HepG2 (cell line): ENCODE measurements around the gene ZFP1. TPM values are rescaled to one million over a fixed set of nuclear protein-coding genes. Genes with fewer than 3 reads are reported as not detected.
A peak's percentile ranks its signal among the peaks of the same experiment; 100 is the strongest.

Source experiments
- FOXJ3 ChIP-seq: sonication (generic); formaldehyde crosslinking; IDR thresholded peaks from 2 replicates; pipeline ENCODE4 v1.4.0; 2020; ENCODE audit warnings: missing genetic modification reagents, mild to moderate bottlenecking, borderline replicate concordance
- ISX ChIP-seq: sonication (generic); formaldehyde crosslinking; conservative IDR thresholded peaks from 2 replicates; pipeline ENCODE4 v1.5.0; 2020; ENCODE audit warnings: missing genetic modification reagents
- MIER3 ChIP-seq: IDR thresholded peaks from 2 replicates; pipeline ENCODE4 v1.6.1; 2016; ENCODE audit warnings: missing compliant biosample characterization, borderline replicate concordance
- RELA ChIP-seq: sonication (generic); formaldehyde crosslinking; IDR thresholded peaks from 2 replicates; pipeline ENCODE4 v1.4.0; 2020; ENCODE audit warnings: missing genetic modification reagents
- SOX6 ChIP-seq, 2 experiments: fragments of 450-650 bp in 1 of 2; sonication (generic) in 1 of 2; formaldehyde crosslinking in 1 of 2; IDR thresholded peaks; 2 replicates each; pipeline versions ENCODE4 v1.4.0 to v1.6.1; 2017 to 2020; ENCODE audit warnings: antibody characterized with exemption in 1 of 2, mild to moderate bottlenecking in 1 of 2, missing genetic modification reagents in 1 of 2
- SRSF1 ChIP-seq: fragments of 200-400 bp; formaldehyde crosslinking; optimal IDR thresholded peaks from 2 replicates; pipeline ENCODE3; 2017; ENCODE audit warnings: mild to moderate bottlenecking, low read depth, low read length, moderate library complexity
- TBP ChIP-seq: sonication (generic); formaldehyde crosslinking; IDR thresholded peaks from 2 replicates; pipeline ENCODE4 v1.5.0; 2020; ENCODE audit warnings: missing genetic modification reagents
- XBP1 ChIP-seq: sonication (generic); formaldehyde crosslinking; IDR thresholded peaks from 2 replicates; pipeline ENCODE4 v1.5.0; 2020; ENCODE audit warnings: missing genetic modification reagents
- ZFP36L2 ChIP-seq: sonication (generic); formaldehyde crosslinking; IDR thresholded peaks from 2 replicates; pipeline ENCODE4 v1.4.0; 2020; ENCODE audit warnings: missing genetic modification reagents
- ZNF382 ChIP-seq: sonication (generic); formaldehyde crosslinking; IDR thresholded peaks from 2 replicates; pipeline ENCODE4 v1.5.0; 2020; ENCODE audit warnings: missing genetic modification reagents, mild to moderate bottlenecking, borderline replicate concordance
- ZNF713 ChIP-seq: sonication (generic); formaldehyde crosslinking; IDR thresholded peaks from 2 replicates; pipeline ENCODE4 v1.4.0; 2020; ENCODE audit warnings: mild to moderate bottlenecking, missing genetic modification reagents
- polyA plus RNA-seq, 8 experiments: library from polyadenylated mRNA; depleted of rRNA in 3 of 8; stranded (reverse) in 7 of 8; unstranded in 1 of 8; fragments of >200 nt; fragmentation: Illumina TruSeq in 4 of 8; extraction: Trizol in 4 of 8; gene quantifications; 2 replicates each; pipeline versions ENCODE4 v1.2.1 to v1.2.3, GENCODE V29; 2011 to 2016; ENCODE audit warnings: low read depth in 4 of 8, missing spikeins in 1 of 8, mixed read lengths in 1 of 8; ENCODE audit not compliant: insufficient read depth in 1 of 8
- total RNA-seq, 5 experiments: library from RNA; depleted of rRNA; stranded (reverse); fragments of >200 nt; fragmentation: Illumina TruSeq; extraction: Trizol; gene quantifications; 2 replicates each; pipeline ENCODE4 v1.2.3, GENCODE V29; 2016; ENCODE audit warnings: low read depth in 1 of 5
- TF ChIP-seq, protein P1 (sequence below): sonication (generic); formaldehyde crosslinking; IDR thresholded peaks from 2 replicates; pipeline ENCODE4 v1.4.0; 2020; ENCODE audit warnings: mild to moderate bottlenecking, missing genetic modification reagents, borderline replicate concordance
- TF ChIP-seq, protein P2 (sequence below): IDR thresholded peaks from 2 replicates; pipeline ENCODE4 v1.6.1; 2016; ENCODE audit warnings: missing compliant biosample characterization, missing genetic modification reagents, borderline replicate concordance
- TF ChIP-seq, protein P3 (sequence below): sonication (generic); formaldehyde crosslinking; IDR thresholded peaks from 2 replicates; pipeline ENCODE4 v1.5.0; 2020; ENCODE audit warnings: missing genetic modification reagents
- TF ChIP-seq, protein P4 (sequence below): sonication (generic); formaldehyde crosslinking; IDR thresholded peaks from 2 replicates; pipeline ENCODE4 v1.8.0; 2022; ENCODE audit warnings: missing genetic modification reagents, low read depth, mild to moderate bottlenecking, borderline replicate concordance
- TF ChIP-seq, protein P5 (sequence below): sonication (generic); formaldehyde crosslinking; IDR thresholded peaks from 2 replicates; pipeline ENCODE4 v1.4.0; 2020; ENCODE audit warnings: mild to moderate bottlenecking, missing genetic modification reagents

The ZFP1 gene
- total and polyA plus RNA-seq, 2 of the 13 experiments (the other 11 are each of a cell fraction or from before 2014, with no cell fraction given): 8.3 to 14.0 TPM

DNA sequence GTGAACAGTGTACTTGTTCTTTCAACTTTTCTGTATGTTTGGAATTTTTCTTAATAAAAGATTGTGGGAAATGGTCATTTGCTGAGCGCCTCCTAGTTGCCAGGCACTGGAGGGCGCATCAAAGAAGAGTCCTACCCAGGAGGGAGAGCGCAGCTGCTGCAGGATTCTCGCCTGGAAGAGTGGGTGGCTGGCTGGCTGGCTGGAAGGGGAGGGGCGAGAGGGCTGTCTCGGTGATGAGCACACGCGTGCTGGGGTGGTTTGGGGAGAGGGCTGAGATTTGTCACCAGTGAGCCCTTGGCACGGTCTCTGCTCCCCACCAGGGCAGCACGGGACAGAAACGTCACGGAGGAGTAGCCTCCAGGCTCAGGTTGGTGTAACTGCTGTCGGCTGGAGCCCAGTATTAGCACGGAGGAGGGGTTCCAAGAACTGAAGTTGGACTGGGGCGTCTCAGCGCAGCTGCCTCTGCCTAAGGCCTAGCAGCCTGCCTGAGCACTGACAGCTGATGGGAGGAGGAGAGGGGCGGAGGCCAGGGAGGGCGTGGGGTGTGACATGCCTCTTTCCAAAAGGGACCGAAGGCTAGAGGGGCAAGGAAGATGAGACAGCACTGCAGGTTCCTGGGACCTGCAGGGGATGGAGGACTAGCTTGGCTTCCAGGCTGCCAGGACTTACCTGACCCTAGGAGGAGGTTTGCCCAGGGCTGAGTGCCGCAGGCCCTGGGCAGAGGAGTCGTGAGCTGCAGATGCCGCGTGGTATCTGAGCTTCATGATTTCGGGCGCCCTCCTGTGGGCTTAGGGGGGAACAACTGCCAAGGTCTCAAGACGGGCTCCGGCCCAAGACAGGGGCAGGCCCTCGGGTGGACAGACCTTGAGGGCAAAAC lies 37.4 kb upstream of the ZFP1 start (continued):
- TF ChIP-seq, protein P1, sequence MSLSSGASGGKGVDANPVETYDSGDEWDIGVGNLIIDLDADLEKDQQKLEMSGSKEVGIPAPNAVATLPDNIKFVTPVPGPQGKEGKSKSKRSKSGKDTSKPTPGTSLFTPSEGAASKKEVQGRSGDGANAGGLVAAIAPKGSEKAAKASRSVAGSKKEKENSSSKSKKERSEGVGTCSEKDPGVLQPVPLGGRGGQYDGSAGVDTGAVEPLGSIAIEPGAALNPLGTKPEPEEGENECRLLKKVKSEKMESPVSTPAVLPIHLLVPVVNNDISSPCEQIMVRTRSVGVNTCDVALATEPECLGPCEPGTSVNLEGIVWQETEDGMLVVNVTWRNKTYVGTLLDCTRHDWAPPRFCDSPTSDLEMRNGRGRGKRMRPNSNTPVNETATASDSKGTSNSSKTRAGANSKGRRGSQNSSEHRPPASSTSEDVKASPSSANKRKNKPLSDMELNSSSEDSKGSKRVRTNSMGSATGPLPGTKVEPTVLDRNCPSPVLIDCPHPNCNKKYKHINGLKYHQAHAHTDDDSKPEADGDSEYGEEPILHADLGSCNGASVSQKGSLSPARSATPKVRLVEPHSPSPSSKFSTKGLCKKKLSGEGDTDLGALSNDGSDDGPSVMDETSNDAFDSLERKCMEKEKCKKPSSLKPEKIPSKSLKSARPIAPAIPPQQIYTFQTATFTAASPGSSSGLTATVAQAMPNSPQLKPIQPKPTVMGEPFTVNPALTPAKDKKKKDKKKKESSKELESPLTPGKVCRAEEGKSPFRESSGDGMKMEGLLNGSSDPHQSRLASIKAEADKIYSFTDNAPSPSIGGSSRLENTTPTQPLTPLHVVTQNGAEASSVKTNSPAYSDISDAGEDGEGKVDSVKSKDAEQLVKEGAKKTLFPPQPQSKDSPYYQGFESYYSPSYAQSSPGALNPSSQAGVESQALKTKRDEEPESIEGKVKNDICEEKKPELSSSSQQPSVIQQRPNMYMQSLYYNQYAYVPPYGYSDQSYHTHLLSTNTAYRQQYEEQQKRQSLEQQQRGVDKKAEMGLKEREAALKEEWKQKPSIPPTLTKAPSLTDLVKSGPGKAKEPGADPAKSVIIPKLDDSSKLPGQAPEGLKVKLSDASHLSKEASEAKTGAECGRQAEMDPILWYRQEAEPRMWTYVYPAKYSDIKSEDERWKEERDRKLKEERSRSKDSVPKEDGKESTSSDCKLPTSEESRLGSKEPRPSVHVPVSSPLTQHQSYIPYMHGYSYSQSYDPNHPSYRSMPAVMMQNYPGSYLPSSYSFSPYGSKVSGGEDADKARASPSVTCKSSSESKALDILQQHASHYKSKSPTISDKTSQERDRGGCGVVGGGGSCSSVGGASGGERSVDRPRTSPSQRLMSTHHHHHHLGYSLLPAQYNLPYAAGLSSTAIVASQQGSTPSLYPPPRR (CRISPR knock-in tag): peak; percentile 49; the same call in 1 of the 2 replicates
- TF ChIP-seq, protein P2, sequence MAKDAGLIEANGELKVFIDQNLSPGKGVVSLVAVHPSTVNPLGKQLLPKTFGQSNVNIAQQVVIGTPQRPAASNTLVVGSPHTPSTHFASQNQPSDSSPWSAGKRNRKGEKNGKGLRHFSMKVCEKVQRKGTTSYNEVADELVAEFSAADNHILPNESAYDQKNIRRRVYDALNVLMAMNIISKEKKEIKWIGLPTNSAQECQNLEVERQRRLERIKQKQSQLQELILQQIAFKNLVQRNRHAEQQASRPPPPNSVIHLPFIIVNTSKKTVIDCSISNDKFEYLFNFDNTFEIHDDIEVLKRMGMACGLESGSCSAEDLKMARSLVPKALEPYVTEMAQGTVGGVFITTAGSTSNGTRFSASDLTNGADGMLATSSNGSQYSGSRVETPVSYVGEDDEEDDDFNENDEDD (CRISPR knock-in tag): peak; percentile 58; the same call in 1 of the 2 replicates
- TF ChIP-seq SOX6 (IDR thresholded peaks at IDR 0.05): no peak
- TF ChIP-seq SOX6 (CRISPR knock-in tag; IDR thresholded peaks at IDR 0.05): peak; percentile 77; the same call in 1 of the 2 replicates
- 0 out of 2 replicates have a peak, but pooled peaks have one; percentile 38 for TF ChIP-seq MIER3
- no peak for TF ChIP-seq TBP (CRISPR knock-in tag)
- 0 out of 2 replicates have a peak, but pooled peaks have one; percentile 71 for TF ChIP-seq RELA (CRISPR knock-in tag)
- TF ChIP-seq, protein P3, sequence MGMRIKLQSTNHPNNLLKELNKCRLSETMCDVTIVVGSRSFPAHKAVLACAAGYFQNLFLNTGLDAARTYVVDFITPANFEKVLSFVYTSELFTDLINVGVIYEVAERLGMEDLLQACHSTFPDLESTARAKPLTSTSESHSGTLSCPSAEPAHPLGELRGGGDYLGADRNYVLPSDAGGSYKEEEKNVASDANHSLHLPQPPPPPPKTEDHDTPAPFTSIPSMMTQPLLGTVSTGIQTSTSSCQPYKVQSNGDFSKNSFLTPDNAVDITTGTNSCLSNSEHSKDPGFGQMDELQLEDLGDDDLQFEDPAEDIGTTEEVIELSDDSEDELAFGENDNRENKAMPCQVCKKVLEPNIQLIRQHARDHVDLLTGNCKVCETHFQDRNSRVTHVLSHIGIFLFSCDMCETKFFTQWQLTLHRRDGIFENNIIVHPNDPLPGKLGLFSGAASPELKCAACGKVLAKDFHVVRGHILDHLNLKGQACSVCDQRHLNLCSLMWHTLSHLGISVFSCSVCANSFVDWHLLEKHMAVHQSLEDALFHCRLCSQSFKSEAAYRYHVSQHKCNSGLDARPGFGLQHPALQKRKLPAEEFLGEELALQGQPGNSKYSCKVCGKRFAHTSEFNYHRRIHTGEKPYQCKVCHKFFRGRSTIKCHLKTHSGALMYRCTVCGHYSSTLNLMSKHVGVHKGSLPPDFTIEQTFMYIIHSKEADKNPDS: peak; percentile 58; the same call in 1 of the 2 replicates
- no peak for TF ChIP-seq ZNF713 (CRISPR knock-in tag)
- no peak for TF ChIP-seq ZNF382
- TF ChIP-seq, protein P4, sequence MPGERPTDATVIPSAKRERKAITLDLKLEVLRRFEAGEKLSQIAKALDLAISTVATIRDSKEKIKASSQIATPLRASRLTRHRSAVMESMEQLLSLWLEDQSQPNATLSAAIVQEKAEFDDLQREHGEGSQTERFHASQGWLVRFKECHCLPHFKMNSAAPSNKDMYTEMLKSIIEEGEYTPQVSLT (CRISPR knock-in tag): no peak
- TF ChIP-seq ISX: no peak
- no peak for TF ChIP-seq ZFP36L2
- 0 out of 2 replicates have a peak, but pooled peaks have one; percentile 15 for TF ChIP-seq FOXJ3 (CRISPR knock-in tag)
- TF ChIP-seq XBP1 (CRISPR knock-in tag): no peak
- TF ChIP-seq, protein P5, sequence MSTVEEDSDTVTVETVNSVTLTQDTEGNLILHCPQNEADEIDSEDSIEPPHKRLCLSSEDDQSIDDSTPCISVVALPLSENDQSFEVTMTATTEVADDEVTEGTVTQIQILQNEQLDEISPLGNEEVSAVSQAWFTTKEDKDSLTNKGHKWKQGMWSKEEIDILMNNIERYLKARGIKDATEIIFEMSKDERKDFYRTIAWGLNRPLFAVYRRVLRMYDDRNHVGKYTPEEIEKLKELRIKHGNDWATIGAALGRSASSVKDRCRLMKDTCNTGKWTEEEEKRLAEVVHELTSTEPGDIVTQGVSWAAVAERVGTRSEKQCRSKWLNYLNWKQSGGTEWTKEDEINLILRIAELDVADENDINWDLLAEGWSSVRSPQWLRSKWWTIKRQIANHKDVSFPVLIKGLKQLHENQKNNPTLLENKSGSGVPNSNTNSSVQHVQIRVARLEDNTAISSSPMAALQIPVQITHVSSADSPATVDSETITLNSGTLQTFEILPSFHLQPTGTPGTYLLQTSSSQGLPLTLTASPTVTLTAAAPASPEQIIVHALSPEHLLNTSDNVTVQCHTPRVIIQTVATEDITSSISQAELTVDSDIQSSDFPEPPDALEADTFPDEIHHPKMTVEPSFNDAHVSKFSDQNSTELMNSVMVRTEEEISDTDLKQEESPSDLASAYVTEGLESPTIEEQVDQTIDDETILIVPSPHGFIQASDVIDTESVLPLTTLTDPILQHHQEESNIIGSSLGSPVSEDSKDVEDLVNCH (CRISPR knock-in tag): no peak
- TF ChIP-seq SRSF1: peak; percentile 58
